Hepatocyte (in vitro differentiated cells): ENCODE data around the gene WDR33.

ENCODE experiments used
- EZH2 ChIP-seq: fragments of 200-600 bp; sonication (generic); IDR thresholded peaks from 2 replicates; pipeline ENCODE4 v1.6.1; 2016; ENCODE audit warnings: antibody characterized with exemption, mild to moderate bottlenecking, borderline replicate concordance
- EZH2phosphoT487 ChIP-seq: fragments of 200-600 bp; sonication (generic); IDR thresholded peaks from one replicate; pipeline ENCODE4 v1.6.1; 2018; ENCODE audit warnings: antibody characterized with exemption, mild to moderate bottlenecking, low read depth, moderate library complexity; ENCODE audit not compliant: unreplicated experiment, severe bottlenecking
- TF ChIP-seq, protein P1 (sequence below): fragments of 200-600 bp; sonication (generic); IDR thresholded peaks from 2 replicates; pipeline ENCODE4 v1.5.1; 2016; ENCODE audit warnings: antibody characterized with exemption, mild to moderate bottlenecking; ENCODE audit not compliant: poor library complexity

DNA sequence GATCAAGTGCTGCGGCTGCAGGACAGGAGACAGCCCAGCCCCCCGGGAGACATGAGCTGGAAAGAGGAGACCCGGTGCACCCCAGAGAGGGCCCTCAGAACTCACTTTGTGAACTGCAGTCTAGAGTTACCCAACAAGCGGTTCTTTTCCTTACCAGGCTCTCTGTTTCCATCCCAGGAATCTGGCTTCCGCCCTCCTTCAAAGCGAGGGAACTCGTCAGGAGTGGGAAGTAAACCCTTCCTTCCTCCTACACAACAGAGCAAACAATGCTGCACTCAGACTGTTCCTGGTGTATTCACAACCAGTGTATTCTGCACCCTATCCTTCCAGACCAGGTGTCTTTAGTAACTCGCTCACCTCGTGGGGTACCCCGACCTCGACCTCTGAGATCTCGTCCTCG, 101.6 kb downstream of the WDR33 start:
- TF ChIP-seq, protein P1, sequence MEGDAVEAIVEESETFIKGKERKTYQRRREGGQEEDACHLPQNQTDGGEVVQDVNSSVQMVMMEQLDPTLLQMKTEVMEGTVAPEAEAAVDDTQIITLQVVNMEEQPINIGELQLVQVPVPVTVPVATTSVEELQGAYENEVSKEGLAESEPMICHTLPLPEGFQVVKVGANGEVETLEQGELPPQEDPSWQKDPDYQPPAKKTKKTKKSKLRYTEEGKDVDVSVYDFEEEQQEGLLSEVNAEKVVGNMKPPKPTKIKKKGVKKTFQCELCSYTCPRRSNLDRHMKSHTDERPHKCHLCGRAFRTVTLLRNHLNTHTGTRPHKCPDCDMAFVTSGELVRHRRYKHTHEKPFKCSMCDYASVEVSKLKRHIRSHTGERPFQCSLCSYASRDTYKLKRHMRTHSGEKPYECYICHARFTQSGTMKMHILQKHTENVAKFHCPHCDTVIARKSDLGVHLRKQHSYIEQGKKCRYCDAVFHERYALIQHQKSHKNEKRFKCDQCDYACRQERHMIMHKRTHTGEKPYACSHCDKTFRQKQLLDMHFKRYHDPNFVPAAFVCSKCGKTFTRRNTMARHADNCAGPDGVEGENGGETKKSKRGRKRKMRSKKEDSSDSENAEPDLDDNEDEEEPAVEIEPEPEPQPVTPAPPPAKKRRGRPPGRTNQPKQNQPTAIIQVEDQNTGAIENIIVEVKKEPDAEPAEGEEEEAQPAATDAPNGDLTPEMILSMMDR: no peak
- no peak for TF ChIP-seq EZH2
- TF ChIP-seq EZH2phosphoT487: no peak
